Stomach (tissue), 9 donors: Measurements from ENCODE around the gene CHRNA5. TPM values are rescaled to one million over a fixed set of nuclear protein-coding genes. Genes with fewer than 3 reads are reported as not detected.

Experiments
- DNase-seq, 2 donors: peaks; one replicate each; pipeline versions ENCODE4 v3.0.0 to v3.0.0-alpha.2; 2013 to 2019
- H3K27ac ChIP-seq, 5 donors: fragments of 200-600 bp in 4 of 5; sonication (generic) in 4 of 5; one replicate each; pipeline ENCODE4 v1.5.1; 2013 to 2019; ENCODE audit warnings: mild to moderate bottlenecking in 1 of 5, moderate library complexity in 1 of 5
- H3K27me3 ChIP-seq, 3 donors: fragments of 200-600 bp; sonication (generic); one replicate each; pipeline ENCODE4 v1.5.1; 2017 to 2019; ENCODE audit warnings: mixed run types in 1 of 3
- H3K36me3 ChIP-seq, 4 donors: fragments of 200-600 bp; sonication (generic); 1 replicate in 3 of 4; 2 replicates in 1 of 4; pipeline ENCODE4 v1.5.1; 2016 to 2019
- H3K4me1 ChIP-seq, 4 donors: fragments of 200-600 bp; sonication (generic); one replicate each; pipeline ENCODE4 v1.5.1; 2016 to 2019
- H3K4me3 ChIP-seq, 4 donors: fragments of 200-600 bp; sonication (generic) in 3 of 4; one replicate each; pipeline ENCODE4 v1.5.1; 2016 to 2019; ENCODE audit warnings: mild to moderate bottlenecking in 1 of 4
- H3K9me3 ChIP-seq, 4 donors: fragments of 200-600 bp; sonication (generic); one replicate each; pipeline ENCODE4 v1.5.1; 2016 to 2019
- CTCF ChIP-seq, 7 experiments: fragments of 450-650 bp in 4 of 7; fragments of 200-600 bp in 3 of 7; sonication (generic) in 3 of 7; IDR thresholded peaks; one replicate each; pipeline ENCODE4 v1.5.1; 2016 to 2019; ENCODE audit warnings: antibody characterized with exemption in 7 of 7, control low read depth in 2 of 7, mild to moderate bottlenecking in 1 of 7
- EP300 ChIP-seq: sonication (generic); formaldehyde crosslinking; IDR thresholded peaks from one replicate; pipeline ENCODE4 v1.6.1; 2017; ENCODE audit warnings: antibody characterized with exemption
- POLR2A ChIP-seq, 4 donors: fragments of 450-650 bp; IDR thresholded peaks; one replicate each; pipeline ENCODE4 v1.6.1; 2016; ENCODE audit warnings: antibody characterized with exemption in 4 of 4, control low read depth in 2 of 4, mild to moderate bottlenecking in 1 of 4, moderate library complexity in 1 of 4
- POLR2AphosphoS5 ChIP-seq, 3 donors: sonication (generic); formaldehyde crosslinking; IDR thresholded peaks; one replicate each; pipeline ENCODE4 v1.6.1; 2016; ENCODE audit warnings: antibody characterized with exemption in 3 of 3
- WGBS, 5 donors: extraction: QIAGEN DNeasy Blood & Tissue Kit in 3 of 5; methylation state at CpG; one replicate each; pipeline versions ENCODE4 v1.1.5 to v1.1.7; 2013 to 2018; 5-methylcytosine and 5-hydroxymethylcytosine counted together
- intact Hi-C: fragments of 100-400 bp; cut with DNase I; formaldehyde crosslinking; loops from one replicate; pipeline ENCODE4 v1.15.1; 2023; ENCODE audit warnings: low total_unique reads
- polyA plus RNA-seq, 3 donors: library from polyadenylated mRNA; stranded (reverse); fragments of 200-250 nt; gene quantifications; one replicate each; pipeline ENCODE4 v1.2.3, GENCODE V29; 2013
- total RNA-seq, 5 donors: library from RNA; depleted of rRNA; stranded (reverse); fragments of >200 nt; gene quantifications; one replicate each; pipeline versions ENCODE4 v1.1.0 to v1.2.3, GENCODE V29; 2014 to 2016
- donor health status: healthy with polysubstance abuse.
- donor health status: Bipolar disorder and iron deficiency.
- donor health status: healthy.

CHRNA5 gene
- total and polyA plus RNA-seq, 8 donors, result 1.1 to 1.8 (median 1.3) TPM; not detected in 4

GRCh38 chr15:78540141-78540870 is 25.0 kb upstream of the CHRNA5 start, which contains the start of gene PSMA4:
Gene PSMA4, plus strand, starts transcription at chr15:78540444. Its CDS starts 1,484 bp downstream, at chr15:78541928.
- peak within 1 kb of the TSS; percentile 69 to 81 (median 72) for H3K4me3 ChIP-seq
- H3K27ac ChIP-seq, result peak within 1 kb of the TSS; percentile 91 to 97 (median 94)
- intact Hi-C loops, result no loop called here
- peak; percentile 94 to 97 for DNase-seq
- TF ChIP-seq CTCF (IDR thresholded peaks at IDR 0.05) (peak in 1 of 7 experiments; percentile 12), POLR2A (IDR thresholded peaks at IDR 0.05) (peak in 2 of 4 donors; percentile 34 to 43), POLR2AphosphoS5 (IDR thresholded peaks at IDR 0.05) (peak; percentile 39 to 93 (median 88)), EP300 (no peak)
- peaks cover 15 to 31% (median 27%) of the 10 kb centered on the region in 4 donors for H3K4me1 ChIP-seq
- H3K9me3 ChIP-seq, result no peaks in the 10 kb centered on the region
- 0 to 1% (median 0%) methylated on average over 12 to 56 of the region's 56 CpGs for WGBS, 5 donors
- peaks cover 13 to 32% (median 30%) of the 10 kb centered on the region in 4 donors for H3K36me3 ChIP-seq
- no peaks in the 10 kb centered on the region for H3K27me3 ChIP-seq

GRCh38 chr15:78540871-78541743 is 24.2 kb upstream of the CHRNA5 start:
- TF ChIP-seq POLR2AphosphoS5 (IDR thresholded peaks at IDR 0.05) (no peak), POLR2A (IDR thresholded peaks at IDR 0.05) (no peak), CTCF (IDR thresholded peaks at IDR 0.05) (no peak), EP300 (no peak)
- DNase-seq, result peak in 1 of 2 donors; percentile 12
- Histone ChIP-seq H3K9me3 (no peaks in the 10 kb centered on the region), H3K27ac (peak overlapping the region; percentile 91 to 97 (median 94)), H3K4me3 (peak overlapping the region; percentile 69 to 81 (median 72)), H3K27me3 (no peaks in the 10 kb centered on the region), H3K36me3 (peaks cover 21 to 40% (median 38%) of the 10 kb centered on the region in 4 donors), H3K4me1 (peaks cover 15 to 31% (median 27%) of the 10 kb centered on the region in 4 donors)
- 1 to 4% (median 3%) methylated on average over 17 of the region's 17 CpGs for WGBS, 5 donors
- intact Hi-C loops, result no loop called here

GRCh38 chr15:78541744-78542034 is 23.6 kb upstream of the CHRNA5 start:
- TF ChIP-seq POLR2AphosphoS5 (IDR thresholded peaks at IDR 0.05) (no peak), POLR2A (IDR thresholded peaks at IDR 0.05) (no peak), EP300 (no peak), CTCF (IDR thresholded peaks at IDR 0.05) (no peak)
- WGBS, 5 donors, result 7 to 22% (median 18%) methylated on average over 1 of the region's 1 CpG
- Histone ChIP-seq H3K36me3 (peaks cover 27 to 46% (median 44%) of the 10 kb centered on the region in 4 donors), H3K4me1 (peaks cover 15 to 31% (median 27%) of the 10 kb centered on the region in 4 donors), H3K9me3 (no peaks in the 10 kb centered on the region), H3K27me3 (no peaks in the 10 kb centered on the region), H3K27ac (peak overlapping the region in 3 of 5 donors; percentile 91 to 97 (median 96)), H3K4me3 (peak overlapping the region; percentile 69 to 81 (median 72))
- intact Hi-C loops, result no loop called here
- DNase-seq, result no peak

GRCh38 chr15:78542647-78543046 is 22.7 kb upstream of the CHRNA5 start:
- Histone ChIP-seq H3K4me1 (peaks cover 15 to 31% (median 27%) of the 10 kb centered on the region in 4 donors), H3K27me3 (no peaks in the 10 kb centered on the region), H3K4me3 (peak overlapping the region in 1 of 4 donors; percentile 70), H3K36me3 (peaks cover 36 to 55% (median 54%) of the 10 kb centered on the region in 4 donors), H3K27ac (no peak overlapping the region), H3K9me3 (no peaks in the 10 kb centered on the region)
- 93 to 98% (median 95%) methylated on average over 3 of the region's 3 CpGs for WGBS, 5 donors
- no peak for TF ChIP-seq EP300
- TF ChIP-seq POLR2A (IDR thresholded peaks at IDR 0.05), result no peak
- no peak for TF ChIP-seq CTCF (IDR thresholded peaks at IDR 0.05)
- TF ChIP-seq POLR2AphosphoS5 (IDR thresholded peaks at IDR 0.05), result no peak
- no peak for DNase-seq
- intact Hi-C loops, result no loop called here
